C1 segment of cervical spinal cord (tissue), 14 donors: ENCODE data around the gene FKBP1B.
"Not testable (repeated sequence)": the region's sequence is repeated elsewhere in the genome, so short reads cannot be mapped to it uniquely, and the experiment has no call there.

Experiments used
- DNase-seq, 14 donors: peaks; one replicate each; lab custom pipeline; 2025; lab: John Stamatoyannopoulos, UW

Gene FKBP1B

GRCh38 chr2:24022324-24022974 lies 27.1 kb upstream of the FKBP1B start:
- no peak for DNase-seq

GRCh38 chr2:24022975-24023575 lies 26.5 kb upstream of the FKBP1B start:
- no peak for DNase-seq

GRCh38 chr2:24024018-24024417 lies 25.5 kb upstream of the FKBP1B start:
- DNase-seq, result no peak

- no peak for DNase-seq
These were observed 24.4 kb upstream of the FKBP1B start for GRCh38 chr2:24024996-24025663.

GRCh38 chr2:24026233-24026632 lies 23.3 kb upstream of the FKBP1B start:
- no peak for DNase-seq

GRCh38 chr2:24038786-24039499 lies 10.6 kb upstream of the FKBP1B start:
- DNase-seq, result no peak

- DNase-seq, result no peak
These were observed 9.0 kb upstream of the FKBP1B start for GRCh38 chr2:24040511-24040910.

GRCh38 chr2:24043133-24043532 lies 6.4 kb upstream of the FKBP1B start:
- DNase-seq, result not testable (repeated sequence)

- no peak for DNase-seq
These were observed 3.7 kb upstream of the FKBP1B start for GRCh38 chr2:24045511-24046508.

GRCh38 chr2:24046599-24046929 lies 3.0 kb upstream of the FKBP1B start:
- no peak for DNase-seq

- peak; percentile 58 to 98 (median 90) for DNase-seq
These were observed 2.4 kb upstream of the FKBP1B start, which contains the start of gene WDCP for GRCh38 chr2:24046930-24047702. Gene WDCP (minus strand): TSS chr2:24047391. CDS start chr2:24039494, 7,897 bp downstream.

- DNase-seq, result peak in 1 of 14 donors; percentile 47
These were observed 1.9 kb upstream of the FKBP1B start for GRCh38 chr2:24047703-24048033.

GRCh38 chr2:24048769-24049484 lies 614 bp upstream of the FKBP1B start:
- peak in 1 of 14 donors; percentile 40 for DNase-seq

- peak in 7 of 14 donors; percentile 7 to 26 (median 14) for DNase-seq
These were observed 769 bp downstream of the FKBP1B start for GRCh38 chr2:24050041-24050979.

GRCh38 chr2:24051833-24052232 lies 2.3 kb downstream of the FKBP1B start:
- DNase-seq, result peak in 1 of 14 donors; percentile 36

GRCh38 chr2:24052951-24053350 lies 3.4 kb downstream of the FKBP1B start:
- no peak for DNase-seq

- DNase-seq, result peak in 1 of 14 donors; percentile 37
These were observed 4.9 kb downstream of the FKBP1B start for GRCh38 chr2:24054366-24055010.

- no peak for DNase-seq
These were observed 6.2 kb downstream of the FKBP1B start for GRCh38 chr2:24055750-24056149.
